ENCODE measurements around the gene FIGNL1.

The FIGNL1 gene

GRCh38 chr7:50426280-50427045, 23.7 kb downstream of the FIGNL1 start:
- no peak for DNase-seq

- DNase-seq: no peak
Measured at GRCh38 chr7:50425318-50425717, 24.8 kb downstream of the FIGNL1 start.

- no peak for DNase-seq
Measured at GRCh38 chr7:50423860-50424259, 26.3 kb downstream of the FIGNL1 start.

- DNase-seq: no peak
Measured at GRCh38 chr7:50422858-50423257, 27.3 kb downstream of the FIGNL1 start.

- DNase-seq: no peak
Measured at GRCh38 chr7:50421043-50421442, 29.1 kb downstream of the FIGNL1 start.

GRCh38 chr7:50418526-50419290, 31.4 kb downstream of the FIGNL1 start:
- no peak for DNase-seq

GRCh38 chr7:50418086-50418515, 32.0 kb downstream of the FIGNL1 start:
- no peak for DNase-seq

- DNase-seq: no peak
Measured at GRCh38 chr7:50416527-50417182, 33.5 kb downstream of the FIGNL1 start.

- DNase-seq: no peak
Measured at GRCh38 chr7:50415844-50416364, 34.2 kb downstream of the FIGNL1 start.

GRCh38 chr7:50413561-50413960, 36.6 kb downstream of the FIGNL1 start:
- DNase-seq: no peak

- DNase-seq: no peak
Measured at GRCh38 chr7:50412973-50413372, 37.2 kb downstream of the FIGNL1 start.

- no peak for DNase-seq
Measured at GRCh38 chr7:50411332-50411731, 38.8 kb downstream of the FIGNL1 start.

- DNase-seq: no peak
Measured at GRCh38 chr7:50409856-50410745, 40.0 kb downstream of the FIGNL1 start.

- DNase-seq: no peak
Measured at GRCh38 chr7:50406935-50407334, 43.2 kb downstream of the FIGNL1 start.

GRCh38 chr7:50405221-50405620, 44.9 kb downstream of the FIGNL1 start:
- no peak for DNase-seq

- no peak for DNase-seq
Measured at GRCh38 chr7:50404392-50404791, 45.8 kb downstream of the FIGNL1 start.

- no peak for DNase-seq
Measured at GRCh38 chr7:50400114-50400513, 50.0 kb downstream of the FIGNL1 start.

- DNase-seq: no peak
Measured at GRCh38 chr7:50399635-50400034, 50.5 kb downstream of the FIGNL1 start.

- DNase-seq: no peak
Measured at GRCh38 chr7:50399206-50399605, 50.9 kb downstream of the FIGNL1 start.

- DNase-seq: no peak
Measured at GRCh38 chr7:50397971-50398324, 52.2 kb downstream of the FIGNL1 start.

- no peak for DNase-seq
Measured at GRCh38 chr7:50397320-50397970, 52.7 kb downstream of the FIGNL1 start.

- no peak for DNase-seq
Measured at GRCh38 chr7:50396856-50397255, 53.3 kb downstream of the FIGNL1 start.

Measured in NCI-H187 treated with DMSO at 0.1 percent for 48 hours (cell line).